Stomach (tissue), 4 donors: Measurements from ENCODE around the gene C15orf39.

Source experiments
- EP300 ChIP-seq: sonication (generic); formaldehyde crosslinking; IDR thresholded peaks from one replicate; pipeline ENCODE4 v1.6.1; 2017; ENCODE audit warnings: antibody characterized with exemption
- POLR2A ChIP-seq, 4 donors: fragments of 450-650 bp; IDR thresholded peaks; one replicate each; pipeline ENCODE4 v1.6.1; 2016; ENCODE audit warnings: antibody characterized with exemption in 4 of 4, control low read depth in 2 of 4, mild to moderate bottlenecking in 1 of 4, moderate library complexity in 1 of 4
- TF ChIP-seq, protein P1 (sequence below), 7 experiments: fragments of 450-650 bp in 4 of 7; fragments of 200-600 bp in 3 of 7; sonication (generic) in 3 of 7; IDR thresholded peaks; one replicate each; pipeline ENCODE4 v1.5.1; 2016 to 2019; ENCODE audit warnings: antibody characterized with exemption in 7 of 7, control low read depth in 2 of 7, mild to moderate bottlenecking in 1 of 7

DNA sequence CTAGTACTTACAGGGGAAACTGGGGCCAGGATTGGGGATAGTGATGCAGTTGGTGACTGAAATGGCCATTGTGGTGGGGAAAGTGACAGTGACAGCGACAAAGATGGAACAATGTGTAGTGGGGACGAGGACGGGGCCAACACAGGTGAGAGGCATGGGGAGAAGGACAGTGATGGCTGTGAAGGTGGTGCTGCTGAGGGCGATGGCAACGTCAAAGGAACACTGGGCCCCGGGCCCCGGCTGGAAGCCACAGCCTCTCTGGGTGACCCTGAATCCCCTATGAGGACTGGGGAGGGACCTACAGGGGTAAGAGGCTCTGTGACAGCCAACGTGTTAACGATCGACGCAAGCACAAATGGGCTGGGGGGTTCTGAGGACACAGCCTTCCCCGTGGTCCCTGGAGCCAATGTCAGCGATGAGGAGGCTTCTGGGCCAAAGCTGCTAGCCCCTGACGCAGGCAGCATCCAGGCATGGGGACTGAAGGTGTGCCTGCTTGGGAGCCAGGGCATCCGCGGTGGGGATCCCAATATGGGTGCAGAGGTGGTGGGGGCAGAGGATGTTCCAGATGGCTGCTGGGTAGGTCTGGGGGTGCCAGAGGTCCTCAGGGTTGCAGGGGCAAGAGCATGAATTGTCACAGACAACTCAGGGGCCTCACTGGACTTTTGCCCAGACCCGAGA is 31.3 kb downstream of the C15orf39 start:
- TF ChIP-seq, protein P1, sequence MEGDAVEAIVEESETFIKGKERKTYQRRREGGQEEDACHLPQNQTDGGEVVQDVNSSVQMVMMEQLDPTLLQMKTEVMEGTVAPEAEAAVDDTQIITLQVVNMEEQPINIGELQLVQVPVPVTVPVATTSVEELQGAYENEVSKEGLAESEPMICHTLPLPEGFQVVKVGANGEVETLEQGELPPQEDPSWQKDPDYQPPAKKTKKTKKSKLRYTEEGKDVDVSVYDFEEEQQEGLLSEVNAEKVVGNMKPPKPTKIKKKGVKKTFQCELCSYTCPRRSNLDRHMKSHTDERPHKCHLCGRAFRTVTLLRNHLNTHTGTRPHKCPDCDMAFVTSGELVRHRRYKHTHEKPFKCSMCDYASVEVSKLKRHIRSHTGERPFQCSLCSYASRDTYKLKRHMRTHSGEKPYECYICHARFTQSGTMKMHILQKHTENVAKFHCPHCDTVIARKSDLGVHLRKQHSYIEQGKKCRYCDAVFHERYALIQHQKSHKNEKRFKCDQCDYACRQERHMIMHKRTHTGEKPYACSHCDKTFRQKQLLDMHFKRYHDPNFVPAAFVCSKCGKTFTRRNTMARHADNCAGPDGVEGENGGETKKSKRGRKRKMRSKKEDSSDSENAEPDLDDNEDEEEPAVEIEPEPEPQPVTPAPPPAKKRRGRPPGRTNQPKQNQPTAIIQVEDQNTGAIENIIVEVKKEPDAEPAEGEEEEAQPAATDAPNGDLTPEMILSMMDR (IDR thresholded peaks at IDR 0.05), result no peak
- TF ChIP-seq POLR2A (IDR thresholded peaks at IDR 0.05) (no peak), EP300 (no peak)
